HG02798 (cell line): ENCODE results near the gene LGR6.
A peak's percentile ranks its signal among the peaks of the same experiment; 100 is the strongest.
"Not testable (repeated sequence)": the region's sequence is repeated elsewhere in the genome, so short reads cannot be mapped to it uniquely, and the experiment has no call there.

Experiments used
- ATAC-seq: cut with Tn5 transposase; IDR thresholded peaks from one replicate; pipeline ENCODE4 v1.9.1; 2021; ENCODE audit warnings: mild to moderate bottlenecking; ENCODE audit not compliant: unreplicated experiment, poor library complexity

The LGR6 gene

GRCh38 chr1:202193614-202194327 lies at the start of gene LGR6:
TSS of gene LGR6 (plus strand) at chr1:202193799. CDS start at chr1:202193990, 191 bp downstream.
- ATAC-seq: no peak

- peak; percentile 69 for ATAC-seq
Observed at GRCh38 chr1:202144402-202145067, 49.1 kb upstream of the LGR6 start, which contains the start of gene ARL8A. TSS of gene ARL8A (minus strand) at chr1:202144737. CDS start at chr1:202144572, 165 bp downstream.

GRCh38 chr1:202145068-202145743 lies 48.4 kb upstream of the LGR6 start:
- ATAC-seq: no peak

- not testable (repeated sequence) for ATAC-seq
Observed at GRCh38 chr1:202145744-202146140, 47.9 kb upstream of the LGR6 start.

GRCh38 chr1:202146279-202146678 lies 47.3 kb upstream of the LGR6 start:
- no peak for ATAC-seq

GRCh38 chr1:202146993-202147392 lies 46.6 kb upstream of the LGR6 start:
- ATAC-seq: no peak

GRCh38 chr1:202148391-202148790 lies 45.2 kb upstream of the LGR6 start:
- no peak for ATAC-seq

GRCh38 chr1:202149566-202149965 lies 44.0 kb upstream of the LGR6 start:
- no peak for ATAC-seq

- no peak for ATAC-seq
Observed at GRCh38 chr1:202150187-202150586, 43.4 kb upstream of the LGR6 start.

GRCh38 chr1:202150602-202151001 lies 43.0 kb upstream of the LGR6 start:
- no peak for ATAC-seq

- ATAC-seq: no peak
Observed at GRCh38 chr1:202151045-202151444, 42.6 kb upstream of the LGR6 start.

- no peak for ATAC-seq
Observed at GRCh38 chr1:202152399-202152798, 41.2 kb upstream of the LGR6 start.

- no peak for ATAC-seq
Observed at GRCh38 chr1:202153284-202153683, 40.3 kb upstream of the LGR6 start.

GRCh38 chr1:202154148-202154765 lies 39.3 kb upstream of the LGR6 start:
- ATAC-seq: no peak

- peak; percentile 38 for ATAC-seq
Observed at GRCh38 chr1:202154766-202155477, 38.7 kb upstream of the LGR6 start.

- no peak for ATAC-seq
Observed at GRCh38 chr1:202155478-202156021, 38.0 kb upstream of the LGR6 start.

- no peak for ATAC-seq
Observed at GRCh38 chr1:202156590-202156989, 37.0 kb upstream of the LGR6 start.

GRCh38 chr1:202157945-202158344 lies 35.7 kb upstream of the LGR6 start:
- no peak for ATAC-seq

- ATAC-seq: no peak
Observed at GRCh38 chr1:202158810-202159533, 34.6 kb upstream of the LGR6 start.
